ENCODE measurements around the gene TXLNG. TPM values are rescaled to one million over a fixed set of nuclear protein-coding genes. Genes with fewer than 3 reads are reported as not detected.

The TXLNG gene
- total and polyA plus RNA-seq, 2 of the 13 experiments (the other 11 are each of a cell fraction or from before 2014, with no cell fraction given): 13.1 to 15.5 TPM

DNA sequence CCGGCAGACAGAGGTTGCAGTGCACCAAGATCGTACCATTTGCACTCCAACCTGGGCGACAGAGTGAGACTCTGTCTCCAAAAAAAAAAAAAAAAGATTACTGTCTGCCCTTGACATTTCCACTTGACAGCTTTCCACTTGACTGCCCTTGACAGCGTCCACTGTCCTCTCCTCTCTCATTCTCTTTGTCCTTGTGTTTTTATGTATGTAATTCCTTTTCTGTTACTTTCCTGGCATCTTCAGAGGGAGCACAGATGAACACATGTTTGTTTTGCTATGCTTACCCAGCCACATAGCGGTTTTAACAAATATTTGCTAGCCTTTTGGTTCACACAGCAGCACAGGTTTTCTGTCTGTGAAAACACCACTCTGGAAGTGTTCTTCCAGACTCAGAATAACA, 40.6 kb upstream of the TXLNG start:
- FAIRE-seq: peak; percentile 96
- Histone ChIP-seq H2AFZ (ENCODE audit: low read length) (no peak overlapping the region), H3K4me1 (ENCODE audit: insufficient read depth, low read length) (peaks cover 18% of the 10 kb centered on the region), H3K27me3 (ENCODE audit: control insufficient read depth in 1 of 2, insufficient read depth in 2 of 2, low read length in 2 of 2) (no peaks in the 10 kb centered on the region), H4K20me1 (ENCODE audit: insufficient read depth, low read length) (peaks cover 5% of the 10 kb centered on the region; the same call in 1 of the 2 replicates), H3K9me3 (ENCODE audit: low read length) (no peaks in the 10 kb centered on the region), H3K4me2 (ENCODE audit: low read depth, low read length) (peak overlapping the region; percentile 53; the same call in 1 of the 2 replicates), H3K4me3 (replicated peaks in 1 of 3; ENCODE audit: insufficient read depth in 1 of 3, low read depth in 2 of 3, low read length in 3 of 3) (no peak overlapping the region), H3K9ac (ENCODE audit: insufficient read depth, low read depth, low read length) (no peak overlapping the region), H3K27ac (ENCODE audit: extremely low read length, insufficient read depth, low read length) (no peak overlapping the region), H3K79me2 (ENCODE audit: insufficient read depth, low read length) (no peaks in the 10 kb centered on the region), H3K36me3 (replicated peaks in 1 of 2; ENCODE audit: control insufficient read depth in 1 of 2, insufficient read depth in 2 of 2, low read length in 2 of 2) (peaks cover 0 to 15% of the 10 kb centered on the region in 2 experiments; a peak in 2 of 5 replicates)
- BruUV-seq (replicated peaks): no TSS peak
- 12% methylated on average over 3 of the region's 5 CpGs for WGBS (ENCODE audit: low lambda C conversion rate)
- intact Hi-C loops (cut with micrococcal nuclease; ENCODE audit: unreplicated experiment) (loop anchor here (1.0 kb wide), 1 partner anchor 25 kb away; no protein-coding TSS in a partner anchor), in situ Hi-C loops (cut with HindIII; ENCODE audit: extremely low pct_ligation_motif_present, low pct_unique_long_range_greater_than_20kb) (no loop called here)
- ChIA-PET POLR2A (interaction anchor here (0.6 to 4.9 kb wide), 4 partner anchors 24 to 33 kb away, joined by 4 to 28 read pairs (median 14); partner anchors contain the start of genes CTPS2 and SYAP1), CTCF (ENCODE audit: low intra/inter-chr PET ratio, low total read pairs) (no interaction called here)
- peak; percentile 87 for ATAC-seq
- peak; percentile 73 for DNase-seq (ENCODE audit: low spot score)
- TF ChIP-seq ARNT2 (CRISPR knock-in tag; IDR thresholded peaks at IDR 0.05; ENCODE audit: low read depth) (no peak), TBX2 (CRISPR knock-in tag; IDR thresholded peaks at IDR 0.05; ENCODE audit: borderline replicate concordance) (0 out of 2 replicates have a peak, but pooled peaks have one; percentile 37), NR2F6 (IDR thresholded peaks at IDR 0.05) (peak; percentile 26), NR2F6 (CRISPR knock-in tag; IDR thresholded peaks at IDR 0.05) (peak; percentile 29), ZNF138 (CRISPR knock-in tag; IDR thresholded peaks at IDR 0.05; ENCODE audit: low read depth) (no peak), SKI (IDR thresholded peaks at IDR 0.05; ENCODE audit: partially characterized antibody) (peak; percentile 73), PITX1 (CRISPR knock-in tag; IDR thresholded peaks at IDR 0.05) (no peak), SP4 (CRISPR knock-in tag; IDR thresholded peaks at IDR 0.05) (no peak), SIX4 (CRISPR knock-in tag; IDR thresholded peaks at IDR 0.05) (no peak), KDM2A (CRISPR knock-in tag; IDR thresholded peaks at IDR 0.05; ENCODE audit: borderline replicate concordance, low read depth) (no peak), NAIF1 (CRISPR knock-in tag; IDR thresholded peaks at IDR 0.05; ENCODE audit: borderline replicate concordance) (no peak), SOX6 (IDR thresholded peaks at IDR 0.05) (no peak), SOX6 (CRISPR knock-in tag; IDR thresholded peaks at IDR 0.05) (peak; percentile 90), ELF3 (CRISPR knock-in tag; IDR thresholded peaks at IDR 0.05) (0 out of 2 replicates have a peak, but pooled peaks have one; percentile 19)
- TF ChIP-seq, protein P1, sequence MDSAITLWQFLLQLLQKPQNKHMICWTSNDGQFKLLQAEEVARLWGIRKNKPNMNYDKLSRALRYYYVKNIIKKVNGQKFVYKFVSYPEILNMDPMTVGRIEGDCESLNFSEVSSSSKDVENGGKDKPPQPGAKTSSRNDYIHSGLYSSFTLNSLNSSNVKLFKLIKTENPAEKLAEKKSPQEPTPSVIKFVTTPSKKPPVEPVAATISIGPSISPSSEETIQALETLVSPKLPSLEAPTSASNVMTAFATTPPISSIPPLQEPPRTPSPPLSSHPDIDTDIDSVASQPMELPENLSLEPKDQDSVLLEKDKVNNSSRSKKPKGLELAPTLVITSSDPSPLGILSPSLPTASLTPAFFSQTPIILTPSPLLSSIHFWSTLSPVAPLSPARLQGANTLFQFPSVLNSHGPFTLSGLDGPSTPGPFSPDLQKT (CRISPR knock-in tag; IDR thresholded peaks at IDR 0.05; ENCODE audit: borderline replicate concordance): no peak
- TF ChIP-seq, protein P2, sequence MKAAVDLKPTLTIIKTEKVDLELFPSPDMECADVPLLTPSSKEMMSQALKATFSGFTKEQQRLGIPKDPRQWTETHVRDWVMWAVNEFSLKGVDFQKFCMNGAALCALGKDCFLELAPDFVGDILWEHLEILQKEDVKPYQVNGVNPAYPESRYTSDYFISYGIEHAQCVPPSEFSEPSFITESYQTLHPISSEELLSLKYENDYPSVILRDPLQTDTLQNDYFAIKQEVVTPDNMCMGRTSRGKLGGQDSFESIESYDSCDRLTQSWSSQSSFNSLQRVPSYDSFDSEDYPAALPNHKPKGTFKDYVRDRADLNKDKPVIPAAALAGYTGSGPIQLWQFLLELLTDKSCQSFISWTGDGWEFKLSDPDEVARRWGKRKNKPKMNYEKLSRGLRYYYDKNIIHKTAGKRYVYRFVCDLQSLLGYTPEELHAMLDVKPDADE (CRISPR knock-in tag; IDR thresholded peaks at IDR 0.05): no peak
- TF ChIP-seq, protein P3, sequence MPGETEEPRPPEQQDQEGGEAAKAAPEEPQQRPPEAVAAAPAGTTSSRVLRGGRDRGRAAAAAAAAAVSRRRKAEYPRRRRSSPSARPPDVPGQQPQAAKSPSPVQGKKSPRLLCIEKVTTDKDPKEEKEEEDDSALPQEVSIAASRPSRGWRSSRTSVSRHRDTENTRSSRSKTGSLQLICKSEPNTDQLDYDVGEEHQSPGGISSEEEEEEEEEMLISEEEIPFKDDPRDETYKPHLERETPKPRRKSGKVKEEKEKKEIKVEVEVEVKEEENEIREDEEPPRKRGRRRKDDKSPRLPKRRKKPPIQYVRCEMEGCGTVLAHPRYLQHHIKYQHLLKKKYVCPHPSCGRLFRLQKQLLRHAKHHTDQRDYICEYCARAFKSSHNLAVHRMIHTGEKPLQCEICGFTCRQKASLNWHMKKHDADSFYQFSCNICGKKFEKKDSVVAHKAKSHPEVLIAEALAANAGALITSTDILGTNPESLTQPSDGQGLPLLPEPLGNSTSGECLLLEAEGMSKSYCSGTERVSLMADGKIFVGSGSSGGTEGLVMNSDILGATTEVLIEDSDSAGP (CRISPR knock-in tag; IDR thresholded peaks at IDR 0.05; ENCODE audit: borderline replicate concordance): no peak
- TF ChIP-seq, protein P4, sequence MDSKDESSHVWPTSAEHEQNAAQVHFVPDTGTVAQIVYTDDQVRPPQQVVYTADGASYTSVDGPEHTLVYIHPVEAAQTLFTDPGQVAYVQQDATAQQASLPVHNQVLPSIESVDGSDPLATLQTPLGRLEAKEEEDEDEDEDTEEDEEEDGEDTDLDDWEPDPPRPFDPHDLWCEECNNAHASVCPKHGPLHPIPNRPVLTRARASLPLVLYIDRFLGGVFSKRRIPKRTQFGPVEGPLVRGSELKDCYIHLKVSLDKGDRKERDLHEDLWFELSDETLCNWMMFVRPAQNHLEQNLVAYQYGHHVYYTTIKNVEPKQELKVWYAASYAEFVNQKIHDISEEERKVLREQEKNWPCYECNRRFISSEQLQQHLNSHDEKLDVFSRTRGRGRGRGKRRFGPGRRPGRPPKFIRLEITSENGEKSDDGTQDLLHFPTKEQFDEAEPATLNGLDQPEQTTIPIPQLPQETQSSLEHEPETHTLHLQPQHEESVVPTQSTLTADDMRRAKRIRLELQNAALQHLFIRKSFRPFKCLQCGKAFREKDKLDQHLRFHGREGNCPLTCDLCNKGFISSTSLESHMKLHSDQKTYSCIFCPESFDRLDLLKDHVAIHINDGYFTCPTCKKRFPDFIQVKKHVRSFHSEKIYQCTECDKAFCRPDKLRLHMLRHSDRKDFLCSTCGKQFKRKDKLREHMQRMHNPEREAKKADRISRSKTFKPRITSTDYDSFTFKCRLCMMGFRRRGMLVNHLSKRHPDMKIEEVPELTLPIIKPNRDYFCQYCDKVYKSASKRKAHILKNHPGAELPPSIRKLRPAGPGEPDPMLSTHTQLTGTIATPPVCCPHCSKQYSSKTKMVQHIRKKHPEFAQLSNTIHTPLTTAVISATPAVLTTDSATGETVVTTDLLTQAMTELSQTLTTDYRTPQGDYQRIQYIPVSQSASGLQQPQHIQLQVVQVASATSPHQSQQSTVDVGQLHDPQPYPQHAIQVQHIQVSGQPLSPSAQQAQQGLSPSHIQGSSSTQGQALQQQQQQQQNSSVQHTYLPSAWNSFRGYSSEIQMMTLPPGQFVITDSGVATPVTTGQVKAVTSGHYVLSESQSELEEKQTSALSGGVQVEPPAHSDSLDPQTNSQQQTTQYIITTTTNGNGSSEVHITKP (CRISPR knock-in tag; IDR thresholded peaks at IDR 0.05; ENCODE audit: low read depth): peak; percentile 71
